Left lung (tissue), 10 donors: Measurements from ENCODE around the gene SIGLEC11. TPM values are rescaled to one million over a fixed set of nuclear protein-coding genes. Genes with fewer than 3 reads are reported as not detected.
"Not testable (repeated sequence)": the region's sequence is repeated elsewhere in the genome, so short reads cannot be mapped to it uniquely, and the experiment has no call there.

Experiments
- ATAC-seq: fragments of 200-7000 bp; cut with Tn5 transposase; one replicate; pipeline ENCODE4 v1.9.1; 2020; ENCODE audit warnings: moderate library complexity
- DNase-seq, 4 donors: peaks; one replicate each; pipeline ENCODE4 v3.0.0-alpha.2; 2013 to 2020
- H3K27ac ChIP-seq, 2 donors: fragments of 200-600 bp; sonication (generic) in 1 of 2; one replicate each; pipeline versions ENCODE4 v1.5.0 to v1.8.0; 2020 to 2021
- H3K27me3 ChIP-seq, 2 donors: fragments of 200-600 bp; sonication (generic) in 1 of 2; one replicate each; pipeline versions ENCODE4 v1.5.0 to v1.8.0; 2020 to 2021
- H3K36me3 ChIP-seq, 2 donors: fragments of 200-600 bp; sonication (generic) in 1 of 2; one replicate each; pipeline versions ENCODE4 v1.5.0 to v1.8.0; 2020 to 2021
- H3K4me1 ChIP-seq, 2 donors: fragments of 200-600 bp; one replicate each; pipeline ENCODE4 v1.8.0; 2021
- H3K4me3 ChIP-seq, 2 donors: fragments of 200-600 bp; sonication (generic) in 1 of 2; one replicate each; pipeline versions ENCODE4 v1.5.0 to v1.8.0; 2020 to 2021; ENCODE audit warnings: mild to moderate bottlenecking in 1 of 2
- H3K9me3 ChIP-seq, 2 donors: fragments of 200-600 bp; sonication (generic) in 1 of 2; one replicate each; pipeline versions ENCODE4 v1.5.0 to v1.8.0; 2020 to 2021
- CTCF ChIP-seq, 2 donors: fragments of 200-600 bp; sonication (generic) in 1 of 2; IDR thresholded peaks; one replicate each; pipeline versions ENCODE4 v1.5.0 to v1.8.0; 2021; ENCODE audit warnings: antibody characterized with exemption in 2 of 2
- intact Hi-C, 2 donors: fragments of 100-400 bp; cut with DNase I; formaldehyde crosslinking; loops; one replicate each; pipeline versions ENCODE4 v1.11.2 to v1.14.2; 2022
- polyA plus RNA-seq, 6 donors: library from polyadenylated mRNA; unstranded; fragments of 120-200 nt; gene quantifications; one replicate each; pipeline ENCODE4 v1.2.1, GENCODE V29; 2013; ENCODE audit not compliant: insufficient read length in 6 of 6
- total RNA-seq, 2 donors: library from RNA; stranded (reverse); fragmentation: NEBNext Ultra II Directional; extraction: Animal tissue kit (Norgen Biotek cat#: 25700); gene quantifications; one replicate each; pipeline ENCODE4 v1.2.1, GENCODE V29; 2021
- donor health status: DM: no; HTN: yes; CAD: no.
- donor health status: DM: no; HTN: no; CAD: no.

SIGLEC11 gene
- total and polyA plus RNA-seq, 8 donors, result 0.34 to 4.9 (median 0.73) TPM

- intact Hi-C loops, result no loop called here
- peak in 1 of 4 donors; percentile 41 for DNase-seq
- no peak overlapping the region for H3K4me3 ChIP-seq
- H3K27me3 ChIP-seq, result no peaks in the 10 kb centered on the region
- no peak for TF ChIP-seq CTCF (IDR thresholded peaks at IDR 0.05)
- H3K27ac ChIP-seq, result no peak overlapping the region
- H3K36me3 ChIP-seq, result peaks cover 0 to 75% of the 10 kb centered on the region in 2 donors
- peaks cover 0 to 20% of the 10 kb centered on the region in 2 donors for H3K4me1 ChIP-seq
- no peaks in the 10 kb centered on the region for H3K9me3 ChIP-seq
- no peak for ATAC-seq
Measured at GRCh38 chr19:49976496-49976895, 15.5 kb upstream of the SIGLEC11 start.

- H3K4me3 ChIP-seq, result no peak overlapping the region
- TF ChIP-seq CTCF (IDR thresholded peaks at IDR 0.05), result no peak
- no peaks in the 10 kb centered on the region for H3K9me3 ChIP-seq
- DNase-seq (peak in 1 of 4 donors; percentile 38), ATAC-seq (no peak)
- H3K27ac ChIP-seq, result no peak overlapping the region
- H3K36me3 ChIP-seq, result peaks cover 0 to 62% of the 10 kb centered on the region in 2 donors
- intact Hi-C loops, result no loop called here
- H3K4me1 ChIP-seq, result peaks cover 0 to 20% of the 10 kb centered on the region in 2 donors
- H3K27me3 ChIP-seq, result peaks cover 0 to under 1% of the 10 kb centered on the region in 2 donors
Measured at GRCh38 chr19:49975051-49975450, 14.1 kb upstream of the SIGLEC11 start.

GRCh38 chr19:49973987-49974386 lies 13.0 kb upstream of the SIGLEC11 start:
- ATAC-seq (peak; percentile 59), DNase-seq (peak in 2 of 4 donors; percentile 61 to 80)
- intact Hi-C loops, result no loop called here

DNA sequence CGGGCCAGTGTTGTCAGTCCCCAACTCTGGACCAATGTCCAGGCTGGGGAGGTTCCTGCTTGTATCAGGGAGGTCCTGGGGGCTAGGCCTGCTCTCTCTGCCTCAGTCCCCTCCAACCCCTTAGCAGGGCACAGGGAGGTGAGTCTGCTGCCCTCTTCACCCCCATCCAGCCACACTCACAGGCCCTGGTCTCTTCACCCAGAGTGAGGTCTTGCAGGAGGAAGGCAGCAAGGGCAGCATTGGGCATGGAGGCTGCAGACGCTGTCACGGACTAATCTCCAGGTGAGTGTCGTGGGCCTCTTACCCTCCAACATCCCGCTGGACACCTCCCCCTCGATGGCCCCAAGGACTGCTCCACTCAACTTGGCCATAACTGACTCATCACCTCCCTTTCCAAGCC lies 11.9 kb upstream of the SIGLEC11 start:
- ATAC-seq (no peak), DNase-seq (peak in 1 of 4 donors; percentile 15)
- Histone ChIP-seq H3K27ac (no peak overlapping the region), H3K9me3 (no peaks in the 10 kb centered on the region), H3K4me1 (peaks cover 0 to 29% of the 10 kb centered on the region in 2 donors), H3K36me3 (peaks cover 0 to 41% of the 10 kb centered on the region in 2 donors), H3K27me3 (peaks cover 0 to 18% of the 10 kb centered on the region in 2 donors), H3K4me3 (no peak overlapping the region)
- TF ChIP-seq CTCF (IDR thresholded peaks at IDR 0.05), result no peak
- intact Hi-C loops, result no loop called here

More at GRCh38 chr19:49973987-49974386, 13.0 kb upstream of the SIGLEC11 start:
- Histone ChIP-seq H3K27ac (no peak overlapping the region), H3K27me3 (peaks cover 0 to 7% of the 10 kb centered on the region in 2 donors), H3K4me3 (no peak overlapping the region), H3K36me3 (peaks cover 0 to 52% of the 10 kb centered on the region in 2 donors), H3K4me1 (peaks cover 0 to 24% of the 10 kb centered on the region in 2 donors), H3K9me3 (no peaks in the 10 kb centered on the region)
- TF ChIP-seq CTCF (IDR thresholded peaks at IDR 0.05), result no peak

- DNase-seq, result peak in 1 of 4 donors; percentile 56
- no peak for ATAC-seq
- H3K27ac ChIP-seq, result no peak overlapping the region
- H3K27me3 ChIP-seq, result peaks cover 0 to 20% of the 10 kb centered on the region in 2 donors
- H3K4me1 ChIP-seq, result peaks cover 0 to 29% of the 10 kb centered on the region in 2 donors
- H3K36me3 ChIP-seq, result peaks cover 0 to 33% of the 10 kb centered on the region in 2 donors
- peak overlapping the region in 1 of 2 donors; percentile 10 for H3K4me3 ChIP-seq
- H3K9me3 ChIP-seq, result no peaks in the 10 kb centered on the region
- TF ChIP-seq CTCF (IDR thresholded peaks at IDR 0.05), result no peak
- intact Hi-C loops, result no loop called here
Measured at GRCh38 chr19:49971991-49972411, 11.0 kb upstream of the SIGLEC11 start.

DNA sequence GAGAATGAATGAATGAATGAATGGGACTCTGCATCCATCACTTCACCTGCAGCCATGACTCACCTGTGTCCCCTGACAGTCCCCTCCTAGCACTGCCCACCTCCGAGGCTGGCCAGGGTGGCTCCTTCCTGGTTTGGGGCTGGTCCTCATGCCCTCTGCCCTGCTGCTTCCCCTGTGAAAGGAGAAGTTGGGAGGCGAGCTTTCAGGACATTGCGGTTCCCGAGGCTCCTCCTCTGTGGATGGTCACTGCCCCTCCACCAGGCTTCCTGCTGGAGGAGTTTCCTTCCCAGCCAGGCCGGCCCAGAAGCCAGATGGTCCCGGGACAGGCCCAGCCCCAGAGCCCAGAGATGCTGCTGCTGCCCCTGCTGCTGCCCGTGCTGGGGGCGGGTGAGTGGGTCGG lies 8.4 kb upstream of the SIGLEC11 start:
- intact Hi-C loops, H3K9me3 ChIP-seq: not testable (repeated sequence)
- Histone ChIP-seq H3K27ac (peak overlapping the region in 1 of 2 donors; percentile 69), H3K36me3 (peaks cover 0 to 11% of the 10 kb centered on the region in 2 donors), H3K4me1 (peaks cover 0 to 34% of the 10 kb centered on the region in 2 donors), H3K27me3 (peaks cover 0 to 20% of the 10 kb centered on the region in 2 donors), H3K4me3 (peak overlapping the region in 1 of 2 donors; percentile 37)
- peak in 2 of 4 donors; percentile 62 to 68 for DNase-seq
- ATAC-seq, result peak; percentile 72
